IPS-11a (cell line): ENCODE results near the gene TBC1D24.
"Not testable (repeated sequence)": the region's sequence is repeated elsewhere in the genome, so short reads cannot be mapped to it uniquely, and the experiment has no call there.

Experiments
- H3K4me3 ChIP-seq: one replicate; pipeline ENCODE4 v1.5.1; 2013; ENCODE audit warnings: low read depth, low read length, control low read depth

Gene TBC1D24

GRCh38 chr16:2468233-2468724 lies 6.6 kb upstream of the TBC1D24 start:
- peak overlapping the region; percentile 8 for H3K4me3 ChIP-seq

GRCh38 chr16:2468725-2469398 lies 6.1 kb upstream of the TBC1D24 start:
- H3K4me3 ChIP-seq = peak overlapping the region; percentile 2

- no peak overlapping the region for H3K4me3 ChIP-seq
These were observed 5.3 kb upstream of the TBC1D24 start for GRCh38 chr16:2469399-2470233.

- H3K4me3 ChIP-seq = no peak overlapping the region
These were observed 4.7 kb upstream of the TBC1D24 start for GRCh38 chr16:2470234-2470601.

- H3K4me3 ChIP-seq = no peak overlapping the region
These were observed 4.3 kb upstream of the TBC1D24 start for GRCh38 chr16:2470603-2471015.

GRCh38 chr16:2471016-2471652 lies 3.8 kb upstream of the TBC1D24 start, which contains the start of gene NTN3:
TSS of gene NTN3 (plus strand) at chr16:2471297. CDS start at chr16:2471702, 405 bp downstream.
- no peak within 1 kb of the TSS for H3K4me3 ChIP-seq

- H3K4me3 ChIP-seq = no peak overlapping the region
These were observed 3.1 kb upstream of the TBC1D24 start for GRCh38 chr16:2471653-2472487.

- no peak overlapping the region for H3K4me3 ChIP-seq
These were observed 2.5 kb upstream of the TBC1D24 start for GRCh38 chr16:2472488-2472864.

- no peak overlapping the region for H3K4me3 ChIP-seq
These were observed 2.0 kb upstream of the TBC1D24 start for GRCh38 chr16:2472885-2473445.

- H3K4me3 ChIP-seq = no peak overlapping the region
These were observed 1.4 kb upstream of the TBC1D24 start for GRCh38 chr16:2473446-2473926.

GRCh38 chr16:2473999-2474876 lies 689 bp upstream of the TBC1D24 start:
- peak overlapping the region; percentile 50 for H3K4me3 ChIP-seq

GRCh38 chr16:2475413-2476344 lies 752 bp downstream of the TBC1D24 start:
- H3K4me3 ChIP-seq = peak overlapping the region; percentile 58

- H3K4me3 ChIP-seq = no peak overlapping the region
These were observed 1.4 kb downstream of the TBC1D24 start for GRCh38 chr16:2476345-2476720.

- no peak overlapping the region for H3K4me3 ChIP-seq
These were observed 1.8 kb downstream of the TBC1D24 start for GRCh38 chr16:2476741-2477140.

GRCh38 chr16:2477327-2477726 lies 2.4 kb downstream of the TBC1D24 start:
- H3K4me3 ChIP-seq = no peak overlapping the region

GRCh38 chr16:2478279-2478678 lies 3.4 kb downstream of the TBC1D24 start:
- no peak overlapping the region for H3K4me3 ChIP-seq

- H3K4me3 ChIP-seq = not testable (repeated sequence)
These were observed 5.1 kb downstream of the TBC1D24 start for GRCh38 chr16:2479996-2480395.

- H3K4me3 ChIP-seq = no peak overlapping the region
These were observed 6.0 kb downstream of the TBC1D24 start for GRCh38 chr16:2480948-2481347.
